Stimulated activated CD4-positive, alpha-beta T cell treated with anti-CD3 and anti-CD28 coated beads, Interleukin-15, amount 100 ng/mL, for 1 hour (primary cell): ENCODE data around the gene FBXW11.
A peak's percentile ranks its signal among the peaks of the same experiment; 100 is the strongest.

Source experiments
- DNase-seq, 2 donors: peaks; one replicate each; pipeline ENCODE4 v3.0.0-alpha.2; 2020; ENCODE audit warnings: low read depth in 1 of 2, low spot score in 1 of 2

Gene FBXW11

GRCh38 chr5:172006321-172007174 is at the start of gene FBXW11:
Gene FBXW11, minus strand, starts transcription at chr5:172006638. Its CDS starts 136 bp downstream, at chr5:172006502.
- peak; percentile 87 for DNase-seq

- no peak for DNase-seq
Observed at GRCh38 chr5:172055996-172056395, 49.6 kb upstream of the FBXW11 start.

- DNase-seq, result no peak
Observed at GRCh38 chr5:172055421-172055820, 49.0 kb upstream of the FBXW11 start.

GRCh38 chr5:172054611-172055153 is 48.2 kb upstream of the FBXW11 start:
- no peak for DNase-seq

GRCh38 chr5:172052450-172053236 is 46.2 kb upstream of the FBXW11 start:
- DNase-seq, result no peak

GRCh38 chr5:172051643-172052339 is 45.4 kb upstream of the FBXW11 start:
- no peak for DNase-seq

GRCh38 chr5:172050080-172050479 is 43.6 kb upstream of the FBXW11 start:
- DNase-seq, result no peak

GRCh38 chr5:172049226-172049796 is 42.9 kb upstream of the FBXW11 start:
- DNase-seq, result no peak

GRCh38 chr5:172048539-172049101 is 42.2 kb upstream of the FBXW11 start:
- DNase-seq, result no peak

GRCh38 chr5:172048170-172048422 is 41.7 kb upstream of the FBXW11 start:
- no peak for DNase-seq

GRCh38 chr5:172046593-172046992 is 40.2 kb upstream of the FBXW11 start:
- DNase-seq, result no peak

GRCh38 chr5:172045315-172045632 is 38.8 kb upstream of the FBXW11 start:
- no peak for DNase-seq

- no peak for DNase-seq
Observed at GRCh38 chr5:172044631-172045314, 38.3 kb upstream of the FBXW11 start.

- DNase-seq, result no peak
Observed at GRCh38 chr5:172043865-172044264, 37.4 kb upstream of the FBXW11 start.

GRCh38 chr5:172042183-172042582 is 35.7 kb upstream of the FBXW11 start:
- no peak for DNase-seq

- no peak for DNase-seq
Observed at GRCh38 chr5:172038167-172038566, 31.7 kb upstream of the FBXW11 start.

GRCh38 chr5:172035049-172035448 is 28.6 kb upstream of the FBXW11 start:
- no peak for DNase-seq

GRCh38 chr5:172031894-172032461 is 25.5 kb upstream of the FBXW11 start:
- DNase-seq, result no peak

- no peak for DNase-seq
Observed at GRCh38 chr5:172029876-172030275, 23.4 kb upstream of the FBXW11 start.

GRCh38 chr5:172028167-172028566 is 21.7 kb upstream of the FBXW11 start:
- DNase-seq, result no peak
